ENCODE measurements around the gene ICE2. TPM values are rescaled to one million over a fixed set of nuclear protein-coding genes. Genes with fewer than 3 reads are reported as not detected.

Gene ICE2
- total RNA-seq, 3 donors from 2014 or later (not counting 1 experiment from before 2014, with no cell fraction given): 21.7 to 36.7 (median 32.9) TPM

- intact Hi-C loops (cut with micrococcal nuclease): no loop called here
- Histone ChIP-seq H3K27ac (ENCODE audit: low read length) (no peak overlapping the region), H3K4me1 (ENCODE audit: control insufficient read depth, insufficient read depth, low read length) (no peaks in the 10 kb centered on the region), H3K9me3 (ENCODE audit: control insufficient read depth, insufficient read depth, low read length) (no peaks in the 10 kb centered on the region), H3K4me3 (ENCODE audit: low read length) (no peak overlapping the region), H3K36me3 (ENCODE audit: control insufficient read depth, insufficient read depth, low read length) (peaks cover 36% of the 10 kb centered on the region), H3K27me3 (ENCODE audit: control insufficient read depth, insufficient read depth, low read length) (no peaks in the 10 kb centered on the region)
- 97% methylated on average over 7 of the region's 8 CpGs for WGBS (ENCODE audit: insufficient coverage)
- peaks cover 7 to 28% of the 10 kb centered on the region in 2 donors for H3K4me1 Mint-ChIP-seq
- H3K27me3 Mint-ChIP-seq (ENCODE audit: low read depth in 2 of 2): no peaks in the 10 kb centered on the region
- H3K27ac Mint-ChIP-seq: no peak overlapping the region
- H3K4me3 Mint-ChIP-seq: no peak overlapping the region
- no peak for TF ChIP-seq CTCF (IDR thresholded peaks at IDR 0.05)
- DNase-seq (no peak), ATAC-seq (no peak)
- peaks cover 6% of the 10 kb centered on the region for H3K36me3 Mint-ChIP-seq
- no peaks in the 10 kb centered on the region for H3K9me3 Mint-ChIP-seq
Measured at GRCh38 chr15:60379525-60380274, 99.2 kb downstream of the ICE2 start.

GRCh38 chr15:60379185-60379524 is 99.8 kb downstream of the ICE2 start:
- Mint-ChIP-seq H3K4me3 (no peak overlapping the region), H3K9me3 (no peaks in the 10 kb centered on the region), H3K36me3 (peaks cover 6% of the 10 kb centered on the region), H3K4me1 (peaks cover 7 to 28% of the 10 kb centered on the region in 2 donors), H3K27ac (no peak overlapping the region), H3K27me3 (ENCODE audit: low read depth in 2 of 2) (no peaks in the 10 kb centered on the region)
- H3K4me1 ChIP-seq (ENCODE audit: control insufficient read depth, insufficient read depth, low read length): no peaks in the 10 kb centered on the region
- TF ChIP-seq CTCF (IDR thresholded peaks at IDR 0.05): no peak
- H3K27ac ChIP-seq (ENCODE audit: low read length): no peak overlapping the region
- H3K9me3 ChIP-seq (ENCODE audit: control insufficient read depth, insufficient read depth, low read length): no peaks in the 10 kb centered on the region
- no peak for ATAC-seq
- H3K27me3 ChIP-seq (ENCODE audit: control insufficient read depth, insufficient read depth, low read length): no peaks in the 10 kb centered on the region
- no CpG with 5 or more reads among the region's 1 CpG for WGBS (ENCODE audit: insufficient coverage)
- H3K36me3 ChIP-seq (ENCODE audit: control insufficient read depth, insufficient read depth, low read length): peaks cover 36% of the 10 kb centered on the region
- DNase-seq: no peak
- intact Hi-C loops (cut with micrococcal nuclease): no loop called here
- H3K4me3 ChIP-seq (ENCODE audit: low read length): no peak overlapping the region

GRCh38 chr15:60376677-60377095 is 102.3 kb downstream of the ICE2 start:
- no peaks in the 10 kb centered on the region for H3K9me3 ChIP-seq (ENCODE audit: control insufficient read depth, insufficient read depth, low read length)
- ATAC-seq: no peak
- H3K4me1 Mint-ChIP-seq: peaks cover 0 to 26% of the 10 kb centered on the region in 2 donors
- H3K27ac Mint-ChIP-seq: no peak overlapping the region
- no peak for DNase-seq
- no peak overlapping the region for H3K4me3 ChIP-seq (ENCODE audit: low read length)
- no peak overlapping the region for H3K27ac ChIP-seq (ENCODE audit: low read length)
- H3K27me3 Mint-ChIP-seq (ENCODE audit: low read depth in 2 of 2): no peaks in the 10 kb centered on the region
- H3K4me3 Mint-ChIP-seq: no peak overlapping the region
- 97% methylated on average over 12 of the region's 12 CpGs for WGBS (ENCODE audit: insufficient coverage)
- intact Hi-C loops (cut with micrococcal nuclease): no loop called here
- H3K4me1 ChIP-seq (ENCODE audit: control insufficient read depth, insufficient read depth, low read length): no peaks in the 10 kb centered on the region
- H3K9me3 Mint-ChIP-seq: no peaks in the 10 kb centered on the region
- H3K36me3 ChIP-seq (ENCODE audit: control insufficient read depth, insufficient read depth, low read length): peaks cover 29% of the 10 kb centered on the region
- TF ChIP-seq CTCF (IDR thresholded peaks at IDR 0.05): no peak
- H3K36me3 Mint-ChIP-seq: peaks cover 6% of the 10 kb centered on the region
- H3K27me3 ChIP-seq (ENCODE audit: control insufficient read depth, insufficient read depth, low read length): no peaks in the 10 kb centered on the region

GRCh38 chr15:60375306-60375705 is 103.6 kb downstream of the ICE2 start:
- DNase-seq (no peak), ATAC-seq (no peak)
- Mint-ChIP-seq H3K27me3 (ENCODE audit: low read depth in 2 of 2) (no peaks in the 10 kb centered on the region), H3K4me3 (no peak overlapping the region), H3K36me3 (no peaks in the 10 kb centered on the region), H3K27ac (no peak overlapping the region), H3K9me3 (no peaks in the 10 kb centered on the region), H3K4me1 (peaks cover 7 to 19% of the 10 kb centered on the region in 2 donors)
- Histone ChIP-seq H3K4me3 (ENCODE audit: low read length) (no peak overlapping the region), H3K4me1 (ENCODE audit: control insufficient read depth, insufficient read depth, low read length) (no peaks in the 10 kb centered on the region), H3K36me3 (ENCODE audit: control insufficient read depth, insufficient read depth, low read length) (peaks cover 24% of the 10 kb centered on the region), H3K27me3 (ENCODE audit: control insufficient read depth, insufficient read depth, low read length) (no peaks in the 10 kb centered on the region), H3K9me3 (ENCODE audit: control insufficient read depth, insufficient read depth, low read length) (no peaks in the 10 kb centered on the region), H3K27ac (ENCODE audit: low read length) (no peak overlapping the region)
- WGBS (ENCODE audit: insufficient coverage): 95% methylated on average over 5 of the region's 5 CpGs
- intact Hi-C loops (cut with micrococcal nuclease): no loop called here
- no peak for TF ChIP-seq CTCF (IDR thresholded peaks at IDR 0.05)

All from natural killer cell (primary cell).